Endothelial cell (in vitro differentiated cells): ENCODE data around the gene AP1G2. TPM values are rescaled to one million over a fixed set of nuclear protein-coding genes. Genes with fewer than 3 reads are reported as not detected.

Experiments used
- DNase-seq: peaks from one replicate; pipeline ENCODE4 v3.0.0; 2021; ENCODE audit warnings: low spot score
- H3K27ac Mint-ChIP-seq: one replicate; pipeline ENCODE4 v1.8.0; 2021; ENCODE audit warnings: mixed read lengths, inconsistent platforms; ENCODE audit not compliant: unreplicated experiment
- H3K27me3 Mint-ChIP-seq: one replicate; pipeline ENCODE4 v1.8.0; 2021; ENCODE audit warnings: mild to moderate bottlenecking, moderate library complexity, mixed read lengths, inconsistent platforms; ENCODE audit not compliant: unreplicated experiment
- H3K36me3 Mint-ChIP-seq: one replicate; pipeline ENCODE4 v1.8.0; 2021; ENCODE audit warnings: mild to moderate bottlenecking, low read depth, mixed read lengths, inconsistent platforms; ENCODE audit not compliant: unreplicated experiment
- H3K4me1 Mint-ChIP-seq: one replicate; pipeline ENCODE4 v1.8.0; 2021; ENCODE audit warnings: mild to moderate bottlenecking, mixed read lengths, inconsistent platforms; ENCODE audit not compliant: unreplicated experiment
- H3K4me3 Mint-ChIP-seq: one replicate; pipeline ENCODE4 v1.8.0; 2021; ENCODE audit warnings: mild to moderate bottlenecking, mixed read lengths, inconsistent platforms; ENCODE audit not compliant: unreplicated experiment
- H3K9me3 Mint-ChIP-seq: one replicate; pipeline ENCODE4 v1.8.0; 2021; ENCODE audit warnings: mixed read lengths, inconsistent platforms; ENCODE audit not compliant: unreplicated experiment
- CTCF ChIP-seq: fragments of 200-600 bp; sonication (generic); IDR thresholded peaks from one replicate; pipeline ENCODE4 v1.5.0; 2021; ENCODE audit warnings: antibody characterized with exemption; ENCODE audit not compliant: unreplicated experiment
- total RNA-seq: library from RNA; stranded (reverse); fragmentation: NEBNext Ultra II Directional; extraction: Animal tissue kit (Norgen Biotek cat#: 25700); gene quantifications from one replicate; pipeline ENCODE4 v1.2.1, GENCODE V29; 2021; ENCODE audit not compliant: unreplicated experiment

The AP1G2 gene
- total RNA-seq, 1 donor from 2014 or later: 134 TPM

GRCh38 chr14:23547924-23548323, 19.7 kb downstream of the AP1G2 start:
- H3K9me3 Mint-ChIP-seq: no peaks in the 10 kb centered on the region
- no peak for TF ChIP-seq CTCF
- no peak overlapping the region for H3K27ac Mint-ChIP-seq
- no peaks in the 10 kb centered on the region for H3K36me3 Mint-ChIP-seq
- no peak for DNase-seq
- no peak overlapping the region for H3K4me3 Mint-ChIP-seq
- no peaks in the 10 kb centered on the region for H3K27me3 Mint-ChIP-seq
- peaks cover 19% of the 10 kb centered on the region for H3K4me1 Mint-ChIP-seq

GRCh38 chr14:23546450-23547035, 21.0 kb downstream of the AP1G2 start:
- DNase-seq: no peak
- Mint-ChIP-seq H3K27me3 (peaks cover 1% of the 10 kb centered on the region), H3K4me1 (peaks cover 17% of the 10 kb centered on the region), H3K9me3 (no peaks in the 10 kb centered on the region), H3K4me3 (no peak overlapping the region), H3K27ac (no peak overlapping the region), H3K36me3 (no peaks in the 10 kb centered on the region)
- TF ChIP-seq CTCF: no peak

- no peaks in the 10 kb centered on the region for H3K36me3 Mint-ChIP-seq
- no peak for DNase-seq
- H3K4me3 Mint-ChIP-seq: no peak overlapping the region
- peaks cover 4% of the 10 kb centered on the region for H3K27me3 Mint-ChIP-seq
- peaks cover 17% of the 10 kb centered on the region for H3K4me1 Mint-ChIP-seq
- H3K9me3 Mint-ChIP-seq: no peaks in the 10 kb centered on the region
- H3K27ac Mint-ChIP-seq: peak overlapping the region; percentile 39
- TF ChIP-seq CTCF: no peak
Measured at GRCh38 chr14:23545740-23546365, 21.7 kb downstream of the AP1G2 start.

GRCh38 chr14:23544511-23545447, 22.8 kb downstream of the AP1G2 start:
- no peak for DNase-seq
- no peak for TF ChIP-seq CTCF
- Mint-ChIP-seq H3K36me3 (no peaks in the 10 kb centered on the region), H3K27ac (peak overlapping the region; percentile 55), H3K4me3 (peak overlapping the region; percentile 76), H3K4me1 (peaks cover 18% of the 10 kb centered on the region), H3K9me3 (no peaks in the 10 kb centered on the region), H3K27me3 (peaks cover 4% of the 10 kb centered on the region)

- DNase-seq: no peak
- peaks cover 4% of the 10 kb centered on the region for H3K27me3 Mint-ChIP-seq
- peaks cover 32% of the 10 kb centered on the region for H3K4me1 Mint-ChIP-seq
- no peak for TF ChIP-seq CTCF
- no peak overlapping the region for H3K4me3 Mint-ChIP-seq
- no peak overlapping the region for H3K27ac Mint-ChIP-seq
- H3K36me3 Mint-ChIP-seq: peaks cover 4% of the 10 kb centered on the region
- H3K9me3 Mint-ChIP-seq: no peaks in the 10 kb centered on the region
Measured at GRCh38 chr14:23543403-23543802, 24.2 kb downstream of the AP1G2 start.
